Measurements from ENCODE around the gene UBE3D.
"Not testable (repeated sequence)": the region's sequence is repeated elsewhere in the genome, so short reads cannot be mapped to it uniquely, and the experiment has no call there.

Gene UBE3D

DNA sequence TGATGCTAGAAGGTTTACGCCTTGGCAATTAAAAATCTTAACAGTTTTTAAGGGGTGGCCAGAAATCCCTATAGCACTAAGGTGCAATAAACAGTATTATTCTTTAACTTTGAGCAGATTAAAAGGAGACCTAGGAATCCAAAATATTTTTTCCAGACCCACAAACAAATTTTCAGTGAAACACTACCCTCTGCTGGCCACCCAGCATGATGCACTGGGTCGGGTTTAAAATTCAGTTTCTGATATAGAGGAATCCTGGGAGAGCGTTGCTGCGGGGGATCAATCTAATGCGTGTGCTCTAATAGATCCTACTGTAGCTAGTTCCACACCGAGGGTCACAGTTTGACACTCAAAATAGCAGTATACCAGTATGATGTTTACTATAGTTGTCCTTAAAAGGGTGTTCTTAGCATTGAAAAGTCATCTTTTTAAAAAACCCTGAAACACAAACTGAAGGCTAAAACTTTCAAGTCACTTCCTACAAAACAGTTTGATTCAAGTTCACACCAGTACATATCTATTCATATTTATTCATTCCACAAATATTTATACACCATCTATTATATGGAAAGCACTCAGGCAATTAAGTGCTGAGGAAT lies 10.2 kb downstream of the UBE3D start:
- no peaks in the 10 kb centered on the region for H3K4me1 ChIP-seq (ENCODE audit: control insufficient read depth, insufficient read depth, low read length)
- H3K9me3 ChIP-seq (ENCODE audit: control insufficient read depth, insufficient read depth, low read depth, low read length) = no peaks in the 10 kb centered on the region
- no peak overlapping the region for H3K9ac ChIP-seq (ENCODE audit: low read length)
- H3K4me3 ChIP-seq (ENCODE audit: low read depth, low read length) = no peak overlapping the region
- H3K27me3 ChIP-seq (ENCODE audit: control insufficient read depth, insufficient read depth, low read length) = no peaks in the 10 kb centered on the region
- peaks cover 43% of the 10 kb centered on the region for H3K36me3 ChIP-seq (ENCODE audit: control insufficient read depth, insufficient read depth, low read length)
- no peak overlapping the region for H3K27ac ChIP-seq (ENCODE audit: low read depth, low read length)

DNA sequence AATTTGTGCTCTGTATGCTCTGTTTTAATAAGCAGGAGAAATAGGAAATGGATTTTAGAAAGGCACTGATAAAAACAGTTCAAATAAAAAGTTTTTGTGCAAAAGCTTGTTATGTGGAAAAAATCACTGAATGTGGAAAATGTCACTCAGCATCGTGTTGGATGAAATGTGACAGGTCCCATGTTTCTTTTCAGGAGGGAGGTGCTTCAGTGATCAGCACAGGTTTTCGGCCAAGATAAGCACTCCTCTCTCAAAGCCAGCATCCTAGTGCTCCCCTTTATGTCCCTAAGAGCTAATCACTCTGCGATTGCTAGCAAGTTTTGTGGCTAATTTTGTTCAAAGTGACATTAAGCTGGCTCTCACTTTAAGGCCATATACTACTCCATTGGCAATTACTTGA lies 12.0 kb downstream of the UBE3D start:
- Histone ChIP-seq H3K4me3 (ENCODE audit: low read depth, low read length) (no peak overlapping the region), H3K9me3 (ENCODE audit: control insufficient read depth, insufficient read depth, low read depth, low read length) (no peaks in the 10 kb centered on the region), H3K36me3 (ENCODE audit: control insufficient read depth, insufficient read depth, low read length) (peaks cover 44% of the 10 kb centered on the region), H3K27ac (ENCODE audit: low read depth, low read length) (no peak overlapping the region), H3K9ac (ENCODE audit: low read length) (no peak overlapping the region), H3K4me1 (ENCODE audit: control insufficient read depth, insufficient read depth, low read length) (no peaks in the 10 kb centered on the region), H3K27me3 (ENCODE audit: control insufficient read depth, insufficient read depth, low read length) (no peaks in the 10 kb centered on the region)

DNA sequence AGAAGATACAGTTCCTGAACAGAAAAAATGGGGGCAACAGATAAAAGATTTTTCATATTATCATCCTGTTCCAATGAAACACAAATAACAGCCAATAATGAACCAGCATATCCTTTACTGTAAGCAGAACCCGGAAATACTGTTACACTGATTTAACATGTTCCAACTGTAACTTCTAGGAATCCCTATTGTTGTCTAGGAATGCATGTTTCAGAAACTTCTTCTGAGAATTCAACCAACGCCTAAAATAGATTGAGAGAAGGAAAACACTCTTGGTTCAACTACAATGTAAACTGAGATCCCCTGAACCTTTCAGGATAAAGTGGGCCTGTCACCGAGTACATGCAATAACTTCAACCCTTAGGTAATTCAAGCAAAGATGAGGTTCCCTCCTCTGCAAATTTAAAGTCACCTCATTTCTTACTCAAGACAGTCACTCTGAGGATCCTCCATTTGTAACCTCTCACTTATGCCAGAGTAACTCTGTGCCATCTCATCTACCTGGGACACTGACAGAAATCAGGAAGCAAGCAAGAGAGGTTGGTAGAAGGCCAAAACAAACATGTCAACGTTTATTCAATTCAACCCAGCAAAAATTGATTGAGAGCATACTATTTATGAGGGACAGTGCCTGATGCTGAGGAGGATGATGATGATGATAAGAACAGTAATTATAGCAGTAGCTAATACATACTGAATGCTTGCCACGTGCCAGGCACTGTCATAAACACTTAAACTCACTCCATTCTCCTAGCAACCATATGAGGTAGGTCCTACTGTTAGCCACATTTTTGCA lies 14.1 kb downstream of the UBE3D start:
- H3K9ac ChIP-seq (ENCODE audit: low read length) = no peak overlapping the region
- H3K27ac ChIP-seq (ENCODE audit: low read depth, low read length) = no peak overlapping the region
- H3K27me3 ChIP-seq (ENCODE audit: control insufficient read depth, insufficient read depth, low read length) = no peaks in the 10 kb centered on the region
- peaks cover 34% of the 10 kb centered on the region for H3K36me3 ChIP-seq (ENCODE audit: control insufficient read depth, insufficient read depth, low read length)
- H3K4me3 ChIP-seq (ENCODE audit: low read depth, low read length) = no peak overlapping the region
- no peaks in the 10 kb centered on the region for H3K9me3 ChIP-seq (ENCODE audit: control insufficient read depth, insufficient read depth, low read depth, low read length)
- peaks cover 13% of the 10 kb centered on the region for H3K4me1 ChIP-seq (ENCODE audit: control insufficient read depth, insufficient read depth, low read length)

GRCh38 chr6:83047065-83047754 lies 18.4 kb downstream of the UBE3D start:
- Histone ChIP-seq H3K4me3 (ENCODE audit: low read depth, low read length) (no peak overlapping the region), H3K27ac (ENCODE audit: low read depth, low read length) (no peak overlapping the region), H3K4me1 (ENCODE audit: control insufficient read depth, insufficient read depth, low read length) (peaks cover 13% of the 10 kb centered on the region), H3K9me3 (ENCODE audit: control insufficient read depth, insufficient read depth, low read depth, low read length) (no peaks in the 10 kb centered on the region), H3K9ac (ENCODE audit: low read length) (no peak overlapping the region), H3K36me3 (ENCODE audit: control insufficient read depth, insufficient read depth, low read length) (peaks cover 14% of the 10 kb centered on the region), H3K27me3 (ENCODE audit: control insufficient read depth, insufficient read depth, low read length) (no peaks in the 10 kb centered on the region)

- Histone ChIP-seq H3K4me1 (ENCODE audit: control insufficient read depth, insufficient read depth, low read length) (peaks cover 13% of the 10 kb centered on the region), H3K4me3 (ENCODE audit: low read depth, low read length) (no peak overlapping the region), H3K27ac (ENCODE audit: low read depth, low read length) (no peak overlapping the region), H3K9me3 (ENCODE audit: control insufficient read depth, insufficient read depth, low read depth, low read length) (no peaks in the 10 kb centered on the region), H3K9ac (ENCODE audit: low read length) (no peak overlapping the region), H3K36me3 (ENCODE audit: control insufficient read depth, insufficient read depth, low read length) (0 out of 2 replicates have a peak, but pooled peaks cover under 1% of the 10 kb centered on the region), H3K27me3 (ENCODE audit: control insufficient read depth, insufficient read depth, low read length) (no peaks in the 10 kb centered on the region)
These were observed 21.4 kb downstream of the UBE3D start for GRCh38 chr6:83044091-83044768.

DNA sequence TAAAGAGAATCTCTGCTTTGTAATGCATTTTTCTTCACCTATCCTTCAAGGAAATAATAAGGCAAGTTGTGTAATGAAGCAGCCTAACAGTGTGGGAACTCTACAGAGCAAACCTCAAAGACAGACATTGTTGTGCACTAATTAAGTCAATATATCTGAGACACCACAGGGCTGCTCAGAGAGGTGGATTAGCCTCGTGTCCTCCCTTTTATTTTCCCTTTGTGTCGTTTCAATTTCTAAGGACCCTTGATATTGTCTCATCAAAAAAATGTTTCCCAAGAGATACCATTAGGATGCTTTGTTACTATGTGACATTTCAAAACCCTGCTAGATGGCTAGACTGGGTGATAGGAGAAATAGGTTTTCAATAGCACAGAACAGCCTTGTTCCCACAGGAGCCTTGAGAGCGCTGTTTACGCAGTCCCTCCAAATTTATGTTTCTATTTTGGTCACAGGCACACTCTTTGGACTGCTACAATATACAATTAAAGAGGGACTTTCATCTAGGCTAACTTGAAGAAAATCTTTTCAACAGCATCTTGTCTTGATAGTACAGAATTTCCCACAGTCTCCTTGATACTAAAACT lies 23.1 kb downstream of the UBE3D start:
- Histone ChIP-seq H3K9ac (ENCODE audit: low read length) (no peak overlapping the region), H3K9me3 (ENCODE audit: control insufficient read depth, insufficient read depth, low read depth, low read length) (no peaks in the 10 kb centered on the region), H3K27me3 (ENCODE audit: control insufficient read depth, insufficient read depth, low read length) (no peaks in the 10 kb centered on the region), H3K36me3 (ENCODE audit: control insufficient read depth, insufficient read depth, low read length) (no peaks in the 10 kb centered on the region), H3K27ac (ENCODE audit: low read depth, low read length) (no peak overlapping the region), H3K4me1 (ENCODE audit: control insufficient read depth, insufficient read depth, low read length) (peaks cover 6% of the 10 kb centered on the region), H3K4me3 (ENCODE audit: low read depth, low read length) (no peak overlapping the region)

DNA sequence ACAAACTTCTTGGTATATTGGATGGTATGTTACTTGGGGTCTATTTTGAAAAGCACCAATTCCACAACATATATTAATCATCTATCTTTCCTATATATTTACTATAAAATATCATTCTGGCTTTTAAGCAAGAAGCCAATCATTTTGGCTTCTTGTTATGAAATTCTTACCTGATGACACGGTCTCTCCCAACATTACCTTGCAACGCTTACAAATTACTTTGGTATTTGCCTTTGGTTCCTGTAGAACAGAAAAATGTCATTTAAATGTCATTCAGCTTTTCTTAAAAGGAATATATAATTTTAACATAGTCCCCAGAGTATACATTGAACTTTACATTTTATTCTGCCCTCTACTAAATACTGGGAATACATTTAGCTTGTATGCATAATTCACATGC lies 27.4 kb downstream of the UBE3D start:
- no peaks in the 10 kb centered on the region; the same call in 1 of the 2 replicates for H3K4me1 ChIP-seq (ENCODE audit: control insufficient read depth, insufficient read depth, low read length)
- peaks cover 11% of the 10 kb centered on the region for H3K9me3 ChIP-seq (ENCODE audit: control insufficient read depth, insufficient read depth, low read depth, low read length)
- no peak overlapping the region for H3K9ac ChIP-seq (ENCODE audit: low read length)
- H3K36me3 ChIP-seq (ENCODE audit: control insufficient read depth, insufficient read depth, low read length) = peaks cover 28% of the 10 kb centered on the region
- no peak overlapping the region for H3K27ac ChIP-seq (ENCODE audit: low read depth, low read length)
- no peak overlapping the region for H3K4me3 ChIP-seq (ENCODE audit: low read depth, low read length)
- H3K27me3 ChIP-seq (ENCODE audit: control insufficient read depth, insufficient read depth, low read length) = no peaks in the 10 kb centered on the region

DNA sequence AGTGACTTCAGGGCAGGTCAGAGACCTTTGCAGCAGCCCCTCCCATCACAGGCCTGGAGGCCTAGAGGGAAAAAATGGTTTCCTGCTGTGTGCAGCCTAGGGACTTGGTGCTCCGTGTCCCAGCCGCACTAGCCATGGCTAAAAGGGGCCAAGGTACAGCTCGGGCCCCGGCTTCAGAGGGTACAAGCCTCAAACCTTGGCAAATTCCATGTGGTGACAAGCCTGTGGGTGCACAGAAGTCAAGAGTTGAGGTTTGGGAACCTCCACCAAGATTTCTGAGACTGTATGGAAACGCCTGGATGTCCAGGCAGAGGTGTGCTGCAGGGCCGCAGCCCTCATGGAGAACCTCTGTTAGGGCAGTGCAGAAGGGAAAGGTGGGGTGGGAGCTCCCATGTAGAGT lies 34.0 kb downstream of the UBE3D start:
- no peaks in the 10 kb centered on the region for H3K4me1 ChIP-seq (ENCODE audit: control insufficient read depth, insufficient read depth, low read length)
- peaks cover 33% of the 10 kb centered on the region for H3K9me3 ChIP-seq (ENCODE audit: control insufficient read depth, insufficient read depth, low read depth, low read length)
- H3K9ac ChIP-seq (ENCODE audit: low read length) = no peak overlapping the region
- H3K27me3 ChIP-seq (ENCODE audit: control insufficient read depth, insufficient read depth, low read length) = no peaks in the 10 kb centered on the region
- H3K4me3 ChIP-seq (ENCODE audit: low read depth, low read length) = no peak overlapping the region
- peaks cover 52% of the 10 kb centered on the region for H3K36me3 ChIP-seq (ENCODE audit: control insufficient read depth, insufficient read depth, low read length)
- no peak overlapping the region for H3K27ac ChIP-seq (ENCODE audit: low read depth, low read length)

DNA sequence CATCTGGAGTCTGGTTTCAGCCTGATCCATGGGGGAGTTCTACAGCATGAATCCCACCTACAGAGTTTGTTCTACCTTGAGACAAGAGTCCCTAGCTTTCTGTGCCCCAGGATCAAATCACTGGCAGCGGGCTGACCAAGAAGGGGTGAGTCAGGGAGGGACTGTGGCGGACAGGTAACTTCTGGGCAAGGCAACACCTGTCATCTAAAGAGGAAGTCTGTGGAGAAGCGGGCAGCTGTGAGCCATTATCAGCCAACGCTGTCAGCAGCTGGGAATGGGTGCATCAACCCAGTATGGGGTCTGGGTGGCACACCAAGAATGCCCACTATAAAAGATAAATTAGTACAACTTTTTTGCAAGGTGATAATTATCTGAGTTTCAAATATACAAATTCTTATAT lies 45.9 kb downstream of the UBE3D start:
- Histone ChIP-seq H3K9ac (ENCODE audit: low read length) (no peak overlapping the region), H3K36me3 (ENCODE audit: control insufficient read depth, insufficient read depth, low read length) (peaks cover 59% of the 10 kb centered on the region), H3K4me1 (ENCODE audit: control insufficient read depth, insufficient read depth, low read length) (no peaks in the 10 kb centered on the region), H3K27ac (ENCODE audit: low read depth, low read length) (no peak overlapping the region), H3K4me3 (ENCODE audit: low read depth, low read length) (no peak overlapping the region), H3K9me3 (ENCODE audit: control insufficient read depth, insufficient read depth, low read depth, low read length) (no peaks in the 10 kb centered on the region), H3K27me3 (ENCODE audit: control insufficient read depth, insufficient read depth, low read length) (no peaks in the 10 kb centered on the region)

DNA sequence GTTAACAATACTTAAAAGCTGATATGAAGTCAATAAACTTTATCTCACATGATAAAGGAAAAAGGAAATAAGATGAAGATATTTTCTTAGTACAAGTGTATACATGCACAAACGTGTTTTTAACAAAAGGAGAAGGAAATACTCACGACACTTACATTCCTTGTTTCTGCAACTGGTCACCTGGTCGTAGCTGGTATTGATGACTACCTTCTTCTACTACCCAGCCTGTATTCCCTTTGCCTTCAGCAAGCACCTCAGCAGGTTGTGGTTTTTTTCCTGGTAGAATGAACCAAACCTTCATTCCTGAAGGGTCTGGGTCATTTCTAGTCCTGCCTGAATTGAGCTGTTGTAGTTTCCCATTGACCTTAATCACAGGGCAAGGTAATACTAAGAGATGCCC lies 54.5 kb downstream of the UBE3D start:
- H3K4me3 ChIP-seq (ENCODE audit: low read depth, low read length); H3K9me3 ChIP-seq (ENCODE audit: control insufficient read depth, insufficient read depth, low read depth, low read length): not testable (repeated sequence)

More for the DNA sequence above, 54.5 kb downstream of the UBE3D start:
- not testable (repeated sequence) for H3K4me1 ChIP-seq (ENCODE audit: control insufficient read depth, insufficient read depth, low read length); H3K27ac ChIP-seq (ENCODE audit: low read depth, low read length); H3K9ac ChIP-seq (ENCODE audit: low read length); H3K27me3 ChIP-seq (ENCODE audit: control insufficient read depth, insufficient read depth, low read length)
- peaks cover 25% of the 10 kb centered on the region for H3K36me3 ChIP-seq (ENCODE audit: control insufficient read depth, insufficient read depth, low read length)

All from HUES6 (cell line).